WTC11 (cell line): Measurements from ENCODE around the gene MRM3. TPM values are rescaled to one million over a fixed set of nuclear protein-coding genes. Genes with fewer than 3 reads are reported as not detected.
"Not testable (repeated sequence)": the region's sequence is repeated elsewhere in the genome, so short reads cannot be mapped to it uniquely, and the experiment has no call there.

ENCODE experiments used
- ATAC-seq: fragments of 200-7000 bp; cut with Tn5 transposase; 2 replicates; pipeline ENCODE4 v1.10.0; 2021; ENCODE audit warnings: mild to moderate bottlenecking, moderate library complexity
- CTCF ChIA-PET: fragments of 300-600 bp; sonication (Branson Sonifier 250); formaldehyde crosslinking; loops from one replicate; lab custom pipeline; 2021; ENCODE audit warnings: antibody characterized with exemption; lab: Charles Lee
- POLR2A ChIA-PET: fragments of 350-600 bp; sonication (Branson Sonifier 250); formaldehyde crosslinking; loops from one replicate; lab custom pipeline; 2021; ENCODE audit warnings: antibody characterized with exemption; lab: Charles Lee
- DNase-seq: peaks from one replicate; pipeline ENCODE4 v3.0.0; 2021; ENCODE audit warnings: low spot score
- H3K27ac Mint-ChIP-seq: 2 replicates; pipeline ENCODE4 v1.8.0; 2021; ENCODE audit warnings: mixed read lengths
- H3K27me3 Mint-ChIP-seq: 2 replicates; pipeline ENCODE4 v1.8.0; 2021; ENCODE audit warnings: low read depth, mild to moderate bottlenecking, moderate library complexity, mixed read lengths
- H3K36me3 Mint-ChIP-seq: 2 replicates; pipeline ENCODE4 v1.8.0; 2021; ENCODE audit warnings: mixed read lengths
- H3K4me1 Mint-ChIP-seq: 2 replicates; pipeline ENCODE4 v1.8.0; 2022; ENCODE audit warnings: mixed read lengths
- H3K4me3 Mint-ChIP-seq: 2 replicates; pipeline ENCODE4 v1.8.0; 2021; ENCODE audit warnings: mild to moderate bottlenecking, moderate library complexity, mixed read lengths
- H3K9me3 Mint-ChIP-seq: 2 replicates; pipeline ENCODE4 v1.8.0; 2021; ENCODE audit warnings: mixed read lengths
- AFF4 ChIP-seq: sonication (generic); formaldehyde crosslinking; IDR thresholded peaks from 2 replicates; pipeline ENCODE4 v1.8.1; 2023; ENCODE audit warnings: mild to moderate bottlenecking, missing genetic modification reagents, borderline replicate concordance
- CTCF ChIP-seq: fragments of 200-600 bp; IDR thresholded peaks from 2 replicates; pipeline ENCODE4 v1.8.0; 2022; ENCODE audit warnings: antibody characterized with exemption
- E2F1 ChIP-seq: sonication (generic); formaldehyde crosslinking; IDR thresholded peaks from 2 replicates; pipeline ENCODE4 v1.8.0; 2022; ENCODE audit warnings: mild to moderate bottlenecking, missing genetic modification reagents
- ESRRA ChIP-seq: sonication (generic); formaldehyde crosslinking; IDR thresholded peaks from 2 replicates; pipeline ENCODE4 v1.8.1; 2022; ENCODE audit warnings: mild to moderate bottlenecking, missing genetic modification reagents, borderline replicate concordance
- SMAD3 ChIP-seq: sonication (generic); formaldehyde crosslinking; IDR thresholded peaks from 2 replicates; pipeline ENCODE4 v1.8.0; 2022; ENCODE audit warnings: missing genetic modification reagents, mild to moderate bottlenecking, borderline replicate concordance
- SMAD4 ChIP-seq: sonication (generic); formaldehyde crosslinking; IDR thresholded peaks from 2 replicates; pipeline ENCODE4 v1.8.0; 2022; ENCODE audit warnings: mild to moderate bottlenecking, missing genetic modification reagents
- STAT6 ChIP-seq: sonication (generic); formaldehyde crosslinking; conservative IDR thresholded peaks from 2 replicates; pipeline ENCODE4 v1.8.1; 2023; ENCODE audit warnings: mild to moderate bottlenecking, low read depth, missing genetic modification reagents, moderate library complexity
- TEAD4 ChIP-seq: sonication (generic); formaldehyde crosslinking; IDR thresholded peaks from 2 replicates; pipeline ENCODE4 v1.8.0; 2022; ENCODE audit warnings: mild to moderate bottlenecking, missing genetic modification reagents
- ZNF317 ChIP-seq: sonication (generic); formaldehyde crosslinking; IDR thresholded peaks from 2 replicates; pipeline ENCODE4 v1.8.1; 2023; ENCODE audit warnings: low read depth, mild to moderate bottlenecking, moderate library complexity, missing genetic modification reagents, borderline replicate concordance
- ZNF532 ChIP-seq: fragments of 250-450 bp; sonication (Bioruptor Pico); IDR thresholded peaks from 2 replicates; pipeline ENCODE4 v1.9.0; 2021; ENCODE audit warnings: mild to moderate bottlenecking, borderline replicate concordance
- total RNA-seq: library from RNA; stranded (reverse); gene quantifications from 3 replicates; pipeline ENCODE4 v1.2.3, GENCODE V29; 2021

Gene MRM3
- total RNA-seq, 1 experiment from 2014 or later = 25.0 TPM

GRCh38 chr17:746783-747629 is 35.1 kb upstream of the MRM3 start:
- H3K9me3 Mint-ChIP-seq = peaks cover 22% of the 10 kb centered on the region
- CTCF ChIA-PET = interaction anchor here (1.4 kb wide), 1 partner anchor 47 kb away, joined by 3 read pairs; no protein-coding TSS in a partner anchor
- POLR2A ChIA-PET = no interaction called here
- ATAC-seq = no peak
- H3K27me3 Mint-ChIP-seq = no peaks in the 10 kb centered on the region
- H3K27ac Mint-ChIP-seq = no peak overlapping the region
- no peak overlapping the region for H3K4me3 Mint-ChIP-seq
- TF ChIP-seq TEAD4 (CRISPR knock-in tag) = no peak
- TF ChIP-seq ZNF317 (CRISPR knock-in tag) = no peak
- TF ChIP-seq AFF4 (CRISPR knock-in tag) = no peak
- TF ChIP-seq ESRRA = no peak
- TF ChIP-seq SMAD4 (CRISPR knock-in tag) = no peak
- no peak for TF ChIP-seq CTCF
- no peak for TF ChIP-seq E2F1 (CRISPR knock-in tag)
- no peak for TF ChIP-seq SMAD3 (CRISPR knock-in tag)
- TF ChIP-seq ZNF532 (CRISPR knock-in tag) = no peak
- TF ChIP-seq STAT6 (CRISPR knock-in tag) = no peak
- no peak for DNase-seq
- H3K4me1 Mint-ChIP-seq = peaks cover 12% of the 10 kb centered on the region
- peaks cover 81% of the 10 kb centered on the region for H3K36me3 Mint-ChIP-seq

GRCh38 chr17:748604-749003 is 33.5 kb upstream of the MRM3 start:
- H3K4me3 Mint-ChIP-seq, DNase-seq, POLR2A ChIA-PET, CTCF ChIA-PET, H3K27ac Mint-ChIP-seq, ATAC-seq, H3K27me3 Mint-ChIP-seq: not testable (repeated sequence)
- Mint-ChIP-seq H3K36me3 (peaks cover 69% of the 10 kb centered on the region), H3K4me1 (peaks cover 17% of the 10 kb centered on the region), H3K9me3 (peaks cover 22% of the 10 kb centered on the region)

- Mint-ChIP-seq H3K9me3 (peaks cover 22% of the 10 kb centered on the region), H3K4me1 (peaks cover 17% of the 10 kb centered on the region), H3K36me3 (peaks cover 62% of the 10 kb centered on the region)
- CTCF ChIA-PET = interaction anchor here (0.6 kb wide), 1 partner anchor 44 kb away, joined by 4 read pairs; no protein-coding TSS in a partner anchor
- not testable (repeated sequence) for DNase-seq, H3K27ac Mint-ChIP-seq, H3K27me3 Mint-ChIP-seq, ATAC-seq, H3K4me3 Mint-ChIP-seq
- POLR2A ChIA-PET = interaction anchor here (0.6 kb wide), 1 partner anchor 1382 kb away, joined by 3 read pairs; no protein-coding TSS in a partner anchor
Observed at GRCh38 chr17:749359-749758, 32.8 kb upstream of the MRM3 start.
